Measurements from ENCODE around the gene P2RY2.

- TF ChIP-seq POLR2A (IDR thresholded peaks at IDR 0.05; ENCODE audit: low read length) (no peak), GATA1 (IDR thresholded peaks at IDR 0.05; ENCODE audit: low read depth, low read length) (no peak)
Measured at GRCh38 chr11:73174495-73174791, 43.6 kb upstream of the P2RY2 start.

Measured in erythroblast (primary cell).